Stimulated activated CD4-positive, alpha-beta T cell treated with anti-CD3 and anti-CD28 coated beads, TNF-alpha, amount 100 ng/mL, for 24 hours (primary cell): ENCODE measurements around the gene TEAD1.

Experiments
- DNase-seq, 3 experiments: peaks; one replicate each; pipeline ENCODE4 v3.0.0-alpha.2; 2020; ENCODE audit warnings: low read depth in 3 of 3

The TEAD1 gene

DNA sequence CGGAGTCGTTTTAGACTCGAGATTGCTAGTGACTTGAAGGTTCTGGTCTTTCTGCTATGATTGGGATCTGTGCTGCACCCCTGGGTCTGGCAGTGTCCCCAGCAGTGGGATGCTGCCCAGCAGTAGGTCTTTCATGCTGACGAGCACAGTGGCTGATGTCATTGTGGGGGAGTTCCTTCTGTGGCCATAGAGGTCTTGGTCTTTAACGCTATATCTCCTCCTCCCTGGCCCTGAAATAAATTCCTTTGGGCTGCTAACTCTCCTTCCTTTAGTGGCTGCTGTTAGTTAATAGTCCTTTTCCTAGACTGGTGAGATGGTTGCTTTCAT is 136.3 kb downstream of the TEAD1 start:
- no peak for DNase-seq

GRCh38 chr11:12811861-12812260 is 137.6 kb downstream of the TEAD1 start:
- no peak for DNase-seq

GRCh38 chr11:12812849-12813248 is 138.6 kb downstream of the TEAD1 start:
- no peak for DNase-seq

DNA sequence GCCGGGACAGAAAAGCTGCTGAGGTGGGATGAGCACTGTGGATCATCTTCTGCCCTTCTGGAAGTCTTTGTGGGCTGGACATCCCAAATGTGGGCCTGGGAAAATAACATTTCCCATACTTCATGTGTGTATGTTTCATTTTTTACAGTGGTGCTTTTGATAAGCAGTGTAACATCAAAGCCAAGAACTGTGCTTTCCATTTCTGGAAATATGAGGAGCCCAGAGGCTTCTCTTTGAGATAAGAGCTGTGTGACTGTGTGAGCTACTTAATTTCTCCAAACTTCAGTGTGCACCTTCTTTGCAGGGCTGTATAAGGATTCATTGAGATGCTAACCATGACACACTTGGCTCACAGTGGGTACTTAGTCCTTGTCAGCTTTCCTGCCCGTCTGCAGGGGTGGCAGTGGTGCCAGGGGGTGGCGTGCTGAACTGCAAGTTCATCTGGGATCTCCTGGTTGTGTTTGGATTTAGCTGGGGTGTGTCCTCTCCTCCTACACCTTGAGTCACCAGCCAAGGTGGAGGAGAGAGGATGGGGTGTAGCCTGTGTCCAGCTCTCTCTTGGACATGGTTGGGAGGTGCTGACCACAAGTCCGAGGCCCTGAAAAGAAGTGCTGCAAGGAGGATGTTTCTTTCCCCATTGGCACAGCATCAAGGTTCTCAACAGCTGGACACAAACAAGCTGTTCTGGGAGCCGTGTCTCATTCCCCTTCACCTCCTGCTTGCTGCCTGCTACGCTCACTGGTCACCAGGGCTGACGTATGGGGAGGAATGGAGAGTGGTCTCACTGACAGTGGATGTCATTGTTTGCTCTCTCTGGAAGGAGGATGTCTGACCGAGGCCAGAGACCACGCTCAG is 139.4 kb downstream of the TEAD1 start:
- no peak for DNase-seq

GRCh38 chr11:12815129-12815480 is 140.9 kb downstream of the TEAD1 start:
- no peak for DNase-seq

- DNase-seq, result no peak
Measured at GRCh38 chr11:12815931-12816494, 141.8 kb downstream of the TEAD1 start.

GRCh38 chr11:12817681-12818332 is 143.6 kb downstream of the TEAD1 start:
- no peak for DNase-seq

DNA sequence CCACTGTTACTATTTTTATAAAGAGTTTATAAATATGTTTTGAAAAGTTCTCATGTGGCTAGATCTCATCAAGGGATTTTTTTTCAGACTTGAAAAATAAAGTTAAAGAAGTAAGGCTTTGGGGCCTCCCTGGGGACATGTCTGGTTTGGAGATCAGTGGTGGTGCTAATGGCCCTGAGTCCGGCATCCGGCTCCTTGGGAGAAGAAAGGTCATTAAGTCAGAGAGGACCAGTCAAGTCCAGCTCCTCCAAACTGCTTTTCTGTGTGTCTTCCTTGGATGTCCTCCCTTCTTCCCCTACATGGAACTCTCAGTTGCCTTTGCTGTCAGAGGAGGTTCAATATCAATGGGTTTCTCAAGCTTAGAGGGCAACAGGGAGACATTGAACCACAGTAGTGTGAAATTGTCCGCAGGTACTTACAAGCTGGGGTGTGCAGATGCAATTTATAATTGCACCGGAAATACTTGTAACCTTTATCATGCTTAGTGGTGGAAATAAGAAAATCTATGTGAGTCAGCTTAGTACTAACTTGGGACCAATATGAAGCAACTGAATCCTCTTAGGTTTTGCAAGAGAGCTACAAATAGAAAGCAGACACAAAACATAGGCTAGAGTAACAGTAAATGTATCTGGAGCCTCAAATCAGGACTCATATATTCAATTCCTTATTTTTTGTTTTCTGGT is 144.3 kb downstream of the TEAD1 start:
- DNase-seq, result no peak

- no peak for DNase-seq
Measured at GRCh38 chr11:12822392-12823022, 148.3 kb downstream of the TEAD1 start.

DNA sequence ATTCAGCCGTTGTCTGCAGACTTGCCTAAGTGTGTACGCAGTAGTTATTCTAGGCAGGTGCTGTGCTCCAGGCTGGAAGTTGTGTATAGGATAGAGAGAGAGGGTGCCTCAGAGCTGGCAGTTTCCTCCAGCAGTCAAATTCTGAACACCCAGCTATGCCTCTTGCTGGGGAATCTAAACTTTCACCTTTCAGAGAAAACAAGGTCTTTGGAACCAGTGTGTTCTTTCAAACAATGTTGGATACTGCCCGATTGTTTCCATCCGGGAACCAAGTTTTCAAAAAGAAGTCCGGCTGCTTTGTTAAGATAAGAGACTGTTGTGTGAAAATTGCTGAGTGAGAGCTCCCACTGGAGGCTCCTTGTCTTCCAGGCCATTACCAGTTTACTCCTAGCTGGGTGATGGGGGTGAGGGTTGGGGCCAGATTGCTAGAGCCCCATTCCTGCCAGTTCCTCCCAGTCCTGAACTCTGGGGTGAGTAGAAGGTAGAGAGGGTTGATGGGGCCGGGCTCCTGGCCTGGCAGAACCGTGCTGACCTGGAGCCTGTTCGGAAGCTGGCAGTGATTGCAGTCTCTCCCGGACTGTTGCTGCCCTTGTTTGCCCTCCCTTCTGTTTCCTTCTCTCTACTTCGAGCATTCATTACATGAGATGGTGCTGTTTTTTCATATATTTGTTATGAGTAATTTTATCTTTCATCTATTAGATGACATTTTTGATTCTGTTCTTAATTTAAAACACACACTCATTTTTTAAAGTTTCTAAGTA is 150.2 kb downstream of the TEAD1 start:
- no peak for DNase-seq

DNA sequence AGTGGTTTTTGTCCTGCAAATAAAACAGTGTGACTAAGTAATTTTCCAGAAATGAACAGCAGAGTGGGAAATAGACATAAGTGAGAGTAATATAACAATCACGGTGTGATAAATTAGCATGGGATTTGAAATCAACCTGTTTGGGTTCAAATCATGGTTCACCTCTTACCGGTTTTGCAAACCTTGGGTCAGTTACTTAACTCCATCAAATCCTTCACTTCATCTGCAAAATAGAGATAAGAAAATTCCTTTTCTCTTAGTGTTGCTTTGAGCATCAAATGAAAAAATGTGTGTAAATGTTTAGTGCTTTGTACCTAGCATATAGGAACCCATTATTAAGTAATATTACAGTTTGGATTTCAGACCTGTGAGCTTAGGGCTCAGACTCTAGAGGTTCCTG is 152.2 kb downstream of the TEAD1 start:
- no peak for DNase-seq

DNA sequence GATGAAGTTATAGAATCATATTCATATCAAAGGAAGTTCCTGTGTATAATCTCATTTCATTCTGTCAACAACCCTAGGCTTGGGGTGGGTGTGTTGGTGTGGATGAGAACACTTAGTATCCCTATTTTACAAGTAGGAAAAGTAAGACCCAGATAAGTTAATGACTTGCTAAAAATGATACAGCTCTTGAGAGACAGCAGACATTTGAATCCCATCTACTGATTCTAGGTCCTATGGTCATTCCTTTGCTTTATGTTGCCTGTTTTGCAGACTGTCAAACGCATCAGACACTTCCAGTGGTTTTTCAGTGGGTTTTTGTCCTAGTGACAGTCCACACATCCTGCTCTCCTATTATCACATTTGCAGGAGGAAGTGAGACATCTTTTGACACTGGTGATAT is 153.1 kb downstream of the TEAD1 start:
- DNase-seq, result no peak

GRCh38 chr11:12827929-12828812 is 153.9 kb downstream of the TEAD1 start:
- DNase-seq, result no peak

DNA sequence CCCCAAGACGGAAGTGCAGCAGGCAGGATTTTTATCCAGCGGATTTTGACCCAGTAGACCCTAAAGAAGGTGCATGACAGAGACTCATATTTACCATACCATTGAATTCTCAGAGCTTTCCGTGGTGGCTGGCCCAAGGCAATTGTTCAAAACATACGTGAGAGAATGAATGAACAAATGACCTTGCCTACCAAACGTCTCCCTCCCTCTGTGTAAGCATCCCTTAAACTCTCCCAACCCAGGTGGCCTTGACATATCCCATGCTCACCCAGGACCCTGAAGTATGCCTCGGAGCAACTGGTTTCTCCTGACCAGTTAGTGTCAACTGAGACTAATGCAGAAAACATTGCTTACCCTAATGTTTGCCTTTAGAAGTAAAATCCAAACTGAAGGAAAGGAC is 154.9 kb downstream of the TEAD1 start:
- no peak for DNase-seq

DNA sequence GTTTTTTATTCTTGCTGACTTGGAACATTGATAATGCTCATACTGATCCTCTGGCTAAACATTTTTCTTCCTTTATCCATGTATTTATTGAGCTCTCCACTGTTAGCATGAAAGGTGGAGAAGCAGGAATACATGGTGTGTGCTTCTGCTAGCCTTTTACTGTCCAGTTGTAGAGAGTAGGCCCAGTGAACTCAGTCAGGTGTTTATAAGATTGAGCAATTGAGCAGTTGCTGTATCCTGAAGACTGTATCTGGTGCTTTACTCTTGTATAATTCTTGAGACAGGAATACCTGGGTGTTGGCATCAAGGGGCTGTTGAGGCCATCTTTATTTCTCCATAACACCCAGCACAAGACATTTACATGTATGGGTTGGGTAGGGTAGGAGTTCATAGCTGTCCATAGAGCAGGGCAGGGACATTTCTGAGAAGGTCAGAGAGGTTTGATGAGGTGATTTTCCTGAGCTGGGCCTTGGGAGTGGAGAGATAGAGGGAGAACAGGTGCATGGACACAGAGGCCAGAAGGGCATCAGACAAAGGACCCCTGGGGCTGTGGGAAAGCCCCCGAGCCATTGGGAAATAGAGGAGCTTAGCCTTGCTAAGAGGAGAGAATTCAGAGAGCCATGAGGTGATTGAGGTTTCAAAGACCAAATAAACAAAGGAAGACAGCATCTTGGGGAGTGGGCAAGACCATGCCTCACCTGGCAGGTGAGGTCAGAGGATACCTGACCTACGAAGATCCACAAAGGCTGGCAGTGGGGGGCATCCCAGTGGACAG is 155.5 kb downstream of the TEAD1 start:
- no peak for DNase-seq

DNA sequence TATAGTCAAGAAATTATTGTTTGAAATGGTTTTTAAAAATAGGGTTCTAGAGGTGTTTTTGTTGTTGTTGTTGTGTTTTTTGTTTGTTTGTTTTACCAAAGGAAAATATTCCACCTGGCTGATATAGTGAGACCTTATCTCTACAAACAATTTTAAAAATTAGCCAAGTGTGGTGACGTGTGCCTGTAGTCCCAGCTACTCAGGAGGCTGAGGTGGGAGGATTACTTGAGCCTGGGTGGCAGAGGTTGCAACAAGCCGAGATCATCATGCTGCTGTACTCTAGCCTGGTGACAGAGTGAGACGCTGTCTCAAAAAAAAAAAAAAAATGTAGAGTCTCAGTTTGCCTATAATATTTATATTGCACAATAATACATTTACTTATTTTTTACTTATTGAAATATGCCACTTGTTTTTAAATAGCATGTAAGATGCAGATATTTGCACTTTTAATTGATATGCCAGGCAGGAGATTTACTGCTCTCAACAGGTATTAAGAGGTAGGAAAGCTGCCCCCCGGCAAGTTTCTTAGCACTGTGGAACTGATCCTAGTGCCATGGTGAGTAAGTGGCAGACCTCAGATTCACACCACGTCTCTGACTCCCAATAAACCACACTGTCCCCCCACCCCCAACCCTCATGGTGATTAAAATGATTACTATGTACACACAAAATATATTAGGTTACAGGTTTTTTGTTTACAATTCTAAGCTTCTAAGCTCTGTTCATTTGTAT is 157.4 kb downstream of the TEAD1 start:
- DNase-seq, result no peak

GRCh38 chr11:12832480-12833224 is 158.4 kb downstream of the TEAD1 start:
- DNase-seq, result no peak

GRCh38 chr11:12834166-12834565 is 159.9 kb downstream of the TEAD1 start:
- DNase-seq, result no peak
